Stimulated activated CD8-positive, alpha-beta memory T cell treated with anti-CD3 and anti-CD28 coated beads, Interleukin-12 subunit alpha, Interleukin-12 subunit beta, amount 100 ng/mL, for 1 hour (primary cell): ENCODE results near the gene GPATCH1.
"Not testable (repeated sequence)": the region's sequence is repeated elsewhere in the genome, so short reads cannot be mapped to it uniquely, and the experiment has no call there.

Experiments
- DNase-seq: peaks from one replicate; pipeline ENCODE4 v3.0.0-alpha.2; 2020; ENCODE audit warnings: low read depth

Gene GPATCH1

GRCh38 chr19:33111587-33111986, 30.6 kb downstream of the GPATCH1 start:
- no peak for DNase-seq

- DNase-seq, result no peak
Measured at GRCh38 chr19:33114312-33114711, 33.3 kb downstream of the GPATCH1 start.

- DNase-seq, result no peak
Measured at GRCh38 chr19:33117501-33117900, 36.5 kb downstream of the GPATCH1 start.

- DNase-seq, result no peak
Measured at GRCh38 chr19:33118643-33119042, 37.7 kb downstream of the GPATCH1 start.

GRCh38 chr19:33124207-33125098, 43.5 kb downstream of the GPATCH1 start:
- DNase-seq, result no peak

GRCh38 chr19:33125929-33126388, 45.0 kb downstream of the GPATCH1 start:
- peak; percentile 36 for DNase-seq

GRCh38 chr19:33126712-33127111, 45.7 kb downstream of the GPATCH1 start:
- DNase-seq, result not testable (repeated sequence)

GRCh38 chr19:33129901-33130300, 48.9 kb downstream of the GPATCH1 start:
- DNase-seq, result no peak

- no peak for DNase-seq
Measured at GRCh38 chr19:33130433-33130832, 49.5 kb downstream of the GPATCH1 start.

- DNase-seq, result no peak
Measured at GRCh38 chr19:33132021-33132420, 51.0 kb downstream of the GPATCH1 start, which contains the start of gene WDR88. Gene WDR88 (plus strand): TSS chr19:33132114. CDS start chr19:33132170, 56 bp downstream.

GRCh38 chr19:33132425-33132824, 51.4 kb downstream of the GPATCH1 start:
- no peak for DNase-seq

GRCh38 chr19:33133438-33134031, 52.6 kb downstream of the GPATCH1 start:
- DNase-seq, result no peak

- DNase-seq, result peak; percentile 10
Measured at GRCh38 chr19:33134571-33135041, 53.6 kb downstream of the GPATCH1 start.

GRCh38 chr19:33139165-33139564, 58.2 kb downstream of the GPATCH1 start:
- DNase-seq, result no peak

- peak; percentile 40 for DNase-seq
Measured at GRCh38 chr19:33143897-33144405, 63.0 kb downstream of the GPATCH1 start.

- DNase-seq, result no peak
Measured at GRCh38 chr19:33146209-33146608, 65.2 kb downstream of the GPATCH1 start.

GRCh38 chr19:33147538-33147937, 66.6 kb downstream of the GPATCH1 start:
- no peak for DNase-seq

- no peak for DNase-seq
Measured at GRCh38 chr19:33150852-33151518, 70.0 kb downstream of the GPATCH1 start.

GRCh38 chr19:33152176-33152575, 71.2 kb downstream of the GPATCH1 start:
- DNase-seq, result no peak

- not testable (repeated sequence) for DNase-seq
Measured at GRCh38 chr19:33152625-33153024, 71.6 kb downstream of the GPATCH1 start.

- not testable (repeated sequence) for DNase-seq
Measured at GRCh38 chr19:33154313-33154712, 73.3 kb downstream of the GPATCH1 start.

- no peak for DNase-seq
Measured at GRCh38 chr19:33156334-33156733, 75.4 kb downstream of the GPATCH1 start.
